Activated naive CD8-positive, alpha-beta T cell treated with anti-CD3 and anti-CD28 coated beads, Interleukin-2, amount 10 ng/mL, durations not matched to agents 7 days and 5 days (primary cell): ENCODE results near the gene ME2. TPM values are rescaled to one million over a fixed set of nuclear protein-coding genes. Genes with fewer than 3 reads are reported as not detected.

Source experiments
- ATAC-seq: fragments of 150-1000 bp; cut with Tn5 transposase; one replicate; pipeline ENCODE4 v1.10.0; 2021; ENCODE audit warnings: low read depth, moderate library complexity
- POLR2A ChIA-PET: fragments of 350-600 bp; sonication (Branson Sonifier 250); formaldehyde crosslinking; loops from one replicate; lab custom pipeline; 2021; ENCODE audit warnings: antibody characterized with exemption; lab: Charles Lee
- DNase-seq: peaks from one replicate; pipeline ENCODE4 v3.0.0; 2021
- H3K27ac Mint-ChIP-seq: one replicate; pipeline ENCODE4 v1.8.0; 2022; ENCODE audit warnings: mild to moderate bottlenecking, mixed read lengths
- H3K27me3 Mint-ChIP-seq: one replicate; pipeline ENCODE4 v1.8.0; 2022; ENCODE audit warnings: mild to moderate bottlenecking, moderate library complexity, mixed read lengths
- H3K36me3 Mint-ChIP-seq: one replicate; pipeline ENCODE4 v1.8.0; 2021; ENCODE audit warnings: mild to moderate bottlenecking, mixed read lengths
- H3K4me1 Mint-ChIP-seq: one replicate; pipeline ENCODE4 v1.8.0; 2021; ENCODE audit warnings: mixed read lengths
- H3K4me3 Mint-ChIP-seq: one replicate; pipeline ENCODE4 v1.8.0; 2022; ENCODE audit warnings: mild to moderate bottlenecking, moderate library complexity, mixed read lengths
- H3K9me3 Mint-ChIP-seq: one replicate; pipeline ENCODE4 v1.8.0; 2021; ENCODE audit warnings: mixed read lengths
- total RNA-seq, 2 experiments: library from RNA; stranded (reverse); gene quantifications; one replicate each; pipeline ENCODE4 v1.2.3, GENCODE V29; 2021

ME2 gene
- total RNA-seq, 2 experiments from 2014 or later: 76.3 to 76.7 TPM

DNA sequence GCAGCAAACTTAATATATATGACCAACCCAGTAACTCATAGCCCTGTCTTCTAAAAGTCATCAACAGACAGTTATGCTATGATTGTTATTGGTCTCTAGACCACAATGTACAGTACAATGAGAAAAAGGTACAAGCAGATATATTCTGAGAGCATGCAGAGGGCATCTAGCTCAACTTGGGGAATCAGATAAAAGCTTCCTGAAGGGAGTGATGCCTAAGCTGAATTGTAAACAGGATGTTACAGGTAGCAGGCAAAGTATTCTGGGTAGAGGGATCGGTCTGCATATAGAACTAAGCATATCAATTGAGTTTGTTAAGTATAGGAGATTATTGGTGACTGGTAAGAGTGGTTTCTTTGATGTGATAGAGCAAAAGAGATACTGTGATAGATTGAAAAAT, 30.3 kb downstream of the ME2 start:
- ATAC-seq: no peak
- Mint-ChIP-seq H3K27me3 (no peaks in the 10 kb centered on the region), H3K4me3 (no peak overlapping the region), H3K9me3 (peaks cover 3% of the 10 kb centered on the region), H3K36me3 (peaks cover 75% of the 10 kb centered on the region), H3K4me1 (peaks cover 16% of the 10 kb centered on the region), H3K27ac (peak overlapping the region; percentile 9)
- DNase-seq: no peak
- POLR2A ChIA-PET: interaction anchor here (0.7 kb wide), 1 partner anchor 29 kb away, joined by 6 read pairs; no protein-coding TSS in a partner anchor

DNA sequence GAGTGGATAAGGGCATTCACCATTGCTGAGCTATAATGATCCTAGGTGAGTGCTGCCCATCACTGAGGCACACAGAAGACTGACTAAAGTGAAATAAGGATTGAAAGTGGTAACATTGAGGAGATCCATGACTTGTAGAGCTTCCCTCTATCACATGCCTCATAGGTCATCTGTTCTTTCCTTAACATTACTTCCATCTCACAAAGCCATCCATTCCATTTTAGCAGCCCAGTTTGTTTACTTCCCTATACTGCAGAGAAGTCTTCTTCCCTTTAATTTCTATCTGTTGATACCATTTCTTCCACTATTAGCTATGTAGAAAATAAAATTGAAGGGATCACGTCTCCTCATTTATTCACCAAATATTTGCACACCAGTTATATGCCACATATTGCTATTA, 32.1 kb downstream of the ME2 start:
- Mint-ChIP-seq H3K36me3 (peaks cover 63% of the 10 kb centered on the region), H3K27me3 (no peaks in the 10 kb centered on the region), H3K27ac (no peak overlapping the region), H3K9me3 (peaks cover 2% of the 10 kb centered on the region), H3K4me3 (no peak overlapping the region), H3K4me1 (peaks cover 18% of the 10 kb centered on the region)
- no peak for DNase-seq
- POLR2A ChIA-PET: no interaction called here
- no peak for ATAC-seq

DNA sequence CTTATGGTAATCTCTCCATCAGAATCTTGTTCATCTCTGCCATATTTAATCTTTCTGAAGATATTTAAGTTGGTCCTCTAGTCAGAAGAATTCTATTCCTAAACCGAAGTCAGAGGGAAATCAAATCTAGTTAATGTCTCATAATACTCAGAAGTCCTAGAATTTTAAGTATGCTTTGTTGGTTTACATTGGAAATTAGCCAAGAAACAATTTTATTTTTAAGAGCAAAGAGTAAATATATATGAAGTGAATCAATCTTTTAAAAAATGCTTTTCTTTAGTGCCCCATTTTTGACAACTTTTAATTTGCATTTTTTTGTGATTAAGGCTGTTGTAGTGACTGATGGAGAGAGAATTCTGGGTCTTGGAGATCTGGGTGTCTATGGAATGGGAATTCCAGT, 38.1 kb downstream of the ME2 start:
- H3K4me3 Mint-ChIP-seq: no peak overlapping the region
- POLR2A ChIA-PET: no interaction called here
- peaks cover 42% of the 10 kb centered on the region for H3K36me3 Mint-ChIP-seq

DNA sequence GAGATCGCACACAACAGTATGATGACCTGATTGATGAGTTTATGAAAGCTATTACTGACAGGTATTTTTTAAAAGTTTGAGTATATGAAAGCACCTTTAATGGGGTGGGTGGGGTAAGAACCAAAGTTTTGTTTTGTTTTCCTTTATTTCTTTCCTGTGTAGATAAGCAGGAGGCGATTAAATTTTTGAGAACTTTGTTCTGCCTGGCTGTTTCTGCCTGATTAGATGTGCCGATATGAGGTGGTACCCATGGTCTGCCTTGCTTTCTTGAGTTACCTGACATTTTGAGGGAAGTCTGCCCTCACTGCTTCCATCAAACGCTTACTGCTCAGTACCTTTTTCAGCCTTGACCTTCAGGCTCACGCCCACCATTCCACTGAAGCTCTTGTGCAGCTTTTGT, 39.2 kb downstream of the ME2 start:
- Mint-ChIP-seq H3K9me3 (peaks cover under 1% of the 10 kb centered on the region), H3K36me3 (peaks cover 53% of the 10 kb centered on the region), H3K4me3 (no peak overlapping the region), H3K27ac (no peak overlapping the region), H3K27me3 (no peaks in the 10 kb centered on the region), H3K4me1 (peaks cover 3% of the 10 kb centered on the region)
- ATAC-seq (no peak), DNase-seq (no peak)
- POLR2A ChIA-PET: no interaction called here

More for the DNA sequence above, 38.1 kb downstream of the ME2 start:
- Mint-ChIP-seq H3K9me3 (no peaks in the 10 kb centered on the region), H3K27me3 (no peaks in the 10 kb centered on the region), H3K4me1 (peaks cover 3% of the 10 kb centered on the region), H3K27ac (no peak overlapping the region)
- DNase-seq (no peak), ATAC-seq (no peak)

DNA sequence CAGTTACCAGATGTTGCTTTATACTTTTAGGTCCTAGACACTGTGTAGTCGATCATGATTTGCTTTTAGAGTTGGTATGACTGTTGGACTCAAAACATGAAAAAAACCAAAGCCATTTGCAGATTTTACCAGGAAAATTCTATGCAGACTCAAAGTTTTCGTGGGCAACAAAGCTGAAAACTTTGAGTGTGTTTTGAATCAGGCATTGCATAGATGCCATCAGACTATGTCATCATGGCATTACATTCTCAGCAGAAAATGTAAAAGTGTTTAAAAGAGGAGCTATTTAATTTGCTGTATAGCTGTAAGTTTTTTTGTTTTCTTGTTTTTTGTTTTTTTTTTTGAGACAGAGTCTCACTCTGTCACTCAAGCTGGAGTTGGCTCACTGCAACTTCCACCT, 45.5 kb downstream of the ME2 start:
- no peak for DNase-seq
- ATAC-seq: no peak
- no peak overlapping the region for H3K27ac Mint-ChIP-seq
- H3K27me3 Mint-ChIP-seq: no peaks in the 10 kb centered on the region
- H3K4me3 Mint-ChIP-seq: no peak overlapping the region
- POLR2A ChIA-PET: no interaction called here
- peaks cover 9% of the 10 kb centered on the region for H3K9me3 Mint-ChIP-seq
- H3K4me1 Mint-ChIP-seq: no peaks in the 10 kb centered on the region
- H3K36me3 Mint-ChIP-seq: peaks cover 68% of the 10 kb centered on the region

DNA sequence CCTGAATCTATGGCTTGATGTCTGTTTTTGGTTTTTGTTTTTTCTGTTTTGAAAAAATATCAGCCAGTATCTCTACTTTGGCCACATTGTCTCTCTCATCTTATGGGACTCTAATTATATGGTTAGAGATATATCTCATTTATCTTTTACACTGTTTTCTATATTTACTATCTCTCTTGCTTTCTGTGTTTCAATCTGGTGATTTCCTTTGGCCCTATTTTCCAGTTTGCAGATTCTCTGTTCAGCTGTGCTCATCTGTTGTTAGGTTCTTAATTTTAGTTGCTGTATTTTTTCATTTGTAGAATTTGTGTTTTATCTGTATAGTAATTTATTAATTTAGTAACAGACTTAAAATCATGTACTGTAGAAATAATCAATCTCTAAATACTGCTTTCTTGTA, 47.6 kb downstream of the ME2 start:
- POLR2A ChIA-PET: no interaction called here
- DNase-seq: no peak
- no peaks in the 10 kb centered on the region for H3K27me3 Mint-ChIP-seq
- H3K9me3 Mint-ChIP-seq: peaks cover 9% of the 10 kb centered on the region
- no peaks in the 10 kb centered on the region for H3K4me1 Mint-ChIP-seq
- no peak overlapping the region for H3K27ac Mint-ChIP-seq
- no peak overlapping the region for H3K4me3 Mint-ChIP-seq
- H3K36me3 Mint-ChIP-seq: peaks cover 59% of the 10 kb centered on the region
- no peak for ATAC-seq

DNA sequence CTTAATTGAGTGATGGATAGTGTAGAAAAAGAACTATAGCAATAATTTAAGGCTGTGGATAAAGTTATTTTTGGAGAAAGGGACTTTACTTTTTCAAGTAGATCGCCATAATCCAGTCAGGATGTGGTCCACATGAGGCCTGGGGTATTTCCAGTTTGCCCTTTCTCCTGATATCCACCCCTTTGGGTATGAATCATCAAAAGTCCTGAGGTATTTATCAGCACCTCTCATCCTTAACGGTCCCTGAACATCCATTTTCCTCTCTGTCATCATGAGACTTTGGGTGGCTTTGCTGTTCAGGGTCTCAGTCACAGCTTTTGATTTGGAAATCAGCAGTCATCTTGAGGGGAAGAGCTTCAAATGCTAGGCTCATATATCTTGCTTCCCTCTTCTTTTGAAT, 49.6 kb downstream of the ME2 start:
- Mint-ChIP-seq H3K4me3 (no peak overlapping the region), H3K27ac (no peak overlapping the region), H3K27me3 (no peaks in the 10 kb centered on the region), H3K36me3 (peaks cover 47% of the 10 kb centered on the region), H3K9me3 (peaks cover 7% of the 10 kb centered on the region), H3K4me1 (no peaks in the 10 kb centered on the region)
- DNase-seq (no peak), ATAC-seq (no peak)
- POLR2A ChIA-PET: no interaction called here

DNA sequence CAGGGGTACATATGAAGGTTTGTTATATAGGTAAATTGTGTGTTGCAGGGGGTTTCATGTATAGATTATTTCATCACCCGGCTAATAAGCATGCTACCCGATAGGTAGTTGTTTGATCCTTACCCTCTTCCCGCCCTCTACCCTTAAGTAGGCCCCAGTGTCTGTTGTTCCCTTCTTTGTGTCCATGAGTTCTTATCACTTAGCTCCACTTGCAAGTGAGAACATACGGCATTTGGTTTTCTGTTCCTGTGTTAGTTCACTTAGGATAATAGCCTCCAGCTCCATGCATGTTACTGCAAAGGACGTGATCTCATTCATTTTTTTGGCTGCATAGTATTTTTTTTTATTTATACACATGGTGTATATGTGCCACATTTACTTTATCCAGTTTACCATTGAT, 54.8 kb downstream of the ME2 start:
- no peak overlapping the region for H3K4me3 Mint-ChIP-seq
- POLR2A ChIA-PET: no interaction called here
- no peaks in the 10 kb centered on the region for H3K27me3 Mint-ChIP-seq
- H3K9me3 Mint-ChIP-seq: no peaks in the 10 kb centered on the region
- no peak for ATAC-seq
- peaks cover 21% of the 10 kb centered on the region for H3K36me3 Mint-ChIP-seq
- no peak for DNase-seq
- peaks cover 3% of the 10 kb centered on the region for H3K4me1 Mint-ChIP-seq
- no peak overlapping the region for H3K27ac Mint-ChIP-seq

DNA sequence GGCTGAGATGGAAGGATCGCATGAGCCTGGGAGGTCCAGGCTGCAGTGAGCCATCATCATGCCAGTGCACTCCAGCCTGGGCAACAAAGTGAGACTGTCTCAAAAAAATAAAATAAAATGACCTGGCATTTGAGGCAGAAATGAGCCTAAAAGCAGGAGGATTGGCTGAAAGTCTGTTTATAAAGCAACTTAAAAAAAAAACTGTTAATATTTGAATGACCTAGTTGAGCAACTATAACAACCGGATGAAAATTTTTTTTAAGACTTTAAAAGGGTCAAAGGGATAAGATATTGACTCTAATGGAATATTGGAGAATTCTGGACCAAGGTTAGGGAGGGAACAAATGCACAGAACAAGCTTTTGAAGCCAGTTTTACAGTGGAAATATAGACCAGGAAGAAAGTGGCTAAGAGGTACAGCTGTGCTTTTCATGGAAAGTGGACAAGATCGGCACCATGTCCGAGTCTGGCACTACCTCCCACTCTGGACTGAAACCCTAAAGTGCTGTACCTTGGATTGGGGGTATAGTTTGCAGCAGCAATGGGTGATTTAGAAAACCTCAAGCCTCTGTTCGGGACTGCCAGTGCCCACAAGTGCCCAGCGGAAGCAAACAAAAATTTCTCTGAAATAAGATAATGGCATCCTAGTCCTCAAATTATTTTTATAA, 55.8 kb downstream of the ME2 start:
- peaks cover 3% of the 10 kb centered on the region for H3K4me1 Mint-ChIP-seq
- ATAC-seq: no peak
- H3K9me3 Mint-ChIP-seq: no peaks in the 10 kb centered on the region
- POLR2A ChIA-PET: no interaction called here
- no peak overlapping the region for H3K27ac Mint-ChIP-seq
- no peak for DNase-seq
- H3K4me3 Mint-ChIP-seq: no peak overlapping the region
- peaks cover 19% of the 10 kb centered on the region for H3K36me3 Mint-ChIP-seq
- H3K27me3 Mint-ChIP-seq: no peaks in the 10 kb centered on the region

DNA sequence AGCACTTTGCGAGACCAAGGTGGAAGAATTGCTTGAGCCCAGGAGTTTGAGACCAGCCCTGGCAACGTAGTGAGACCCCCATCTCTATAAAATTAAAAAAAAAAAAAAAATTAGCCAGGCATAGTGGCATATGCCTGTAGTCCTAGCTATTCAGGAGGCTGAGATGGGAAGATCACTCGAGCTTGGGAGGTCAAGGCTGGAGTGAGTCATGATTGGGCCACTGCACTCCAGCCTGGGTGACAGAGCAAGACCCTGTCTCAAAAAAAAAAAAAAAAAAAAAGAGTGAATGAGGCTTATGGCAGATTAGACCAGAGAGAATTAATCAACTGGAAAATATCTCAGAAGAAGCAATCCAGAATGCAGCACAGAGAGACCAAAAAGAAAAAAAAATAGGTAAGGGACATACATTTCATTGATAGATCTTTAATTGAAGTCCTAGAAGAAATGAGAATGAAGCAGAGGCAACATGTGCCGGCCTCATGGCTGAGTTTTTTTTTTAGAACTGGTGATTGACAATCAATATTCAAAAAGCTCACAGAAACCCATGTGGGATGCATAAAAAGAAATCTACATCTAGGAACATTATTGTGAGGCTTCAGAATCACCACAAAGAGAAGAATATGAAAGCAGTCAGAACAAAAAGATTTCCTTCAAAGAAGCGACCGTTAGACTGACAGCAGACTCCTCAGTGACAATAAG, 56.7 kb downstream of the ME2 start:
- Mint-ChIP-seq H3K27ac (no peak overlapping the region), H3K4me3 (no peak overlapping the region), H3K36me3 (peaks cover 21% of the 10 kb centered on the region), H3K27me3 (no peaks in the 10 kb centered on the region), H3K9me3 (no peaks in the 10 kb centered on the region), H3K4me1 (peaks cover 3% of the 10 kb centered on the region)
- POLR2A ChIA-PET: interaction anchor here (0.8 kb wide), 1 partner anchor 66 kb away, joined by 5 read pairs; no protein-coding TSS in a partner anchor
- no peak for DNase-seq
- no peak for ATAC-seq

DNA sequence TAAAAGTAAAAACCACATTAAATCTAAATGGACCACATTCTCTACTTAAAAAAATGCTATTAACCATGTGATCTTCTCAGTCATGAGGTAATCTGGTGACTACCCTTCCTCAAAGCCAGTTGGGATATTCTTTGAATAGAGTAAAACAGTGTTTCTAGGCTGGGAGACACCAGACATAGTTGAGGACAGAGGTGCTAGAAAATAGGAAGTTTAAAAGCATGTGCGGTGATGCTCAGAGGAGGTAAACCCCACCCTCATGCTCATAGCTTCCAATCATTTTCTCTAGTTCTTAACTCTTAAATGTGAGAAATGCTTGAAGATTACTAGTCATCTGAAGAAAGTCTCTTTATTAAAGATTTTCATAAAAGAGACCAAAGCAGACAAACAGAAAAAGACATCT, 58.3 kb downstream of the ME2 start:
- no peak for ATAC-seq
- Mint-ChIP-seq H3K4me3 (no peak overlapping the region), H3K27ac (peak overlapping the region; percentile 18), H3K27me3 (no peaks in the 10 kb centered on the region), H3K36me3 (peaks cover 27% of the 10 kb centered on the region), H3K4me1 (peaks cover 3% of the 10 kb centered on the region), H3K9me3 (no peaks in the 10 kb centered on the region)
- no peak for DNase-seq
- POLR2A ChIA-PET: interaction anchor here (1.3 kb wide), 1 partner anchor 31 kb away, joined by 3 read pairs; the partner anchor contains the start of gene ELAC1

DNA sequence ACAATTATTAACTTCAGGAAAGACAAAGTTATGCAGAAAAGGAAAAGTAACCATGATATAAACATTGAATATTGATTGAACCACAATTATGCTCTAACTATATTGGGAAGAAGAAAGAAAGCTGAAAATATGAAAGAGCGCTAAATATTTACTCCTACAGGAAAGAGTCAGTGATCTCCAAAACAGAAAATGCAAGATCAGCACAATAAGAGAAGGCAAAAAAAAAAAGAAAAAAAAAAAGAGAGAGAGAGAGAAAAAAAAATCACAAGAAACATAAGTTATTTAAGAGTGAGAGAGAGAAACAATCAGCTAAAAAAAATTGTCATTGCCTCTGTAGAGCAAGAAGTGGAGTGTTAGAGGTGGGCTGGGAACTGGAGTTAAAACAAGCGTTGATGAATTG, 60.0 kb downstream of the ME2 start:
- POLR2A ChIA-PET: no interaction called here
- H3K27ac Mint-ChIP-seq: no peak overlapping the region
- no peaks in the 10 kb centered on the region for H3K9me3 Mint-ChIP-seq
- DNase-seq: no peak
- no peaks in the 10 kb centered on the region for H3K27me3 Mint-ChIP-seq
- no peak overlapping the region for H3K4me3 Mint-ChIP-seq
- peaks cover 3% of the 10 kb centered on the region for H3K4me1 Mint-ChIP-seq
- ATAC-seq: no peak
- peaks cover 21% of the 10 kb centered on the region for H3K36me3 Mint-ChIP-seq

DNA sequence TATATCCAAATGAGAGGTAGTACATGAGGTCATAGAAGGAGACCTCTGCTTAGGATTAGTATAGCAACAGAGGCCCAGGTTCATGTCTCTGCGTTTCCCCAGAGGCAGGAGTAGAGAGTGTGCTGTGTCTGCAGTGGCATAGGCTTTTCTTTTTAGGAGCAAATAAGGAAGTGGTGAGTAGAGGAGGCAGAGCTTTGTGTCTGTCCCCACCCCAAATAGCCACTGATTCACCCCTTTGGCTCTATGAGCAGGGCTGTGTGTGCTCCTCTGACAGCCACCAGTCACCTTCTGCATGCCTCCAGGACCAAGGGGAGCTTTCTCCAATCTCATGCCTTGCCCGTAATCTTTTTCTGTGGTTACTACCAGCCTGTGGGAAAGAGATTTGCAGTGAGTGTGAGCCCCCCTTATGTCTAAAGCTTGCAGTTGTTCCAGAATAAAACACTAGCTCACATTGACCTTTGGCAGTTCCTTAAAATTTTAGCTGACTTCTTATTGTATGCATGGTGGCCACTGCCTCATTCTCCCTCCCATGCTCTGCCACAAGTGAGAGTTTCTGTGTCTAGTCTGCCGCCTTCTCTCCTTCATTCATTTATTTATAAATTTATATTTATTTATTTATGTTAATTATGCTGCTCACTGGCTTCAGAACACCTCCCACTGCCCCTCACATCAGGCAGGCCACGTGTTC, 65.5 kb downstream of the ME2 start:
- no peak overlapping the region for H3K4me3 Mint-ChIP-seq
- peaks cover 2% of the 10 kb centered on the region for H3K4me1 Mint-ChIP-seq
- ATAC-seq (no peak), DNase-seq (no peak)
- H3K9me3 Mint-ChIP-seq: no peaks in the 10 kb centered on the region
- H3K36me3 Mint-ChIP-seq: peaks cover 28% of the 10 kb centered on the region
- H3K27me3 Mint-ChIP-seq: no peaks in the 10 kb centered on the region
- POLR2A ChIA-PET: interaction anchor here (0.8 kb wide), 1 partner anchor 66 kb away, joined by 3 read pairs; no protein-coding TSS in a partner anchor
- peak overlapping the region; percentile 62 for H3K27ac Mint-ChIP-seq
